GM12874 (cell line): ENCODE data around the gene CFAP97.
A peak's percentile ranks its signal among the peaks of the same experiment; 100 is the strongest.

Experiments used
- TF ChIP-seq, protein P1 (sequence below): IDR thresholded peaks from 2 replicates; pipeline ENCODE4 v1.5.1; 2011; ENCODE audit warnings: low read depth, mild to moderate bottlenecking, control low read depth, low read length, moderate library complexity; ENCODE audit not compliant: insufficient read depth

The CFAP97 gene

DNA sequence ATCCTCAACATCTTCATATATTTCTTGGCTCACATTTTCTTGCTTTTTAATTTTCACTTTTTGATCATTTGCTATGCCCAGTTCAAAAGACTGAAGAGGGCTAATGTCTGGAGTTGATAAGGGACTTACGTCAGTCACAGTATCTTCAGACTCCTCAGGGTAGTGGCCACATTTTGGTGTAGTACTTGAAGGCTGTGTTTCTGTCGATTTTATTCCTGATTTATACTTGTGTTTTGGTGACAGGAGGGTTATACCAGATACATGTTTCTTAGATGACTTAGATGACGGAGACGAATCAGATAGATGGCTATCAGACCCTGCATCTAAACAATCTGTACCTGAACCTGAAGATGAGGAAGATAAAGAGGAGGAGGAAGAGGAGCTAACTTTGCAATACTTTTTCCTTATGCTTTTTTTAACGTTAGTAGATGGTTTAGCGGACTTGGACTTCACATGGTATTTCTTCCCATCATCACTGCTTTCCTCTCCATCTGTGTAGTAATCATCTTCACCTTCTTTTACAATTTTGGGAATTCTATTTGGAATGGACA, 13.4 kb downstream of the CFAP97 start:
- TF ChIP-seq, protein P1, sequence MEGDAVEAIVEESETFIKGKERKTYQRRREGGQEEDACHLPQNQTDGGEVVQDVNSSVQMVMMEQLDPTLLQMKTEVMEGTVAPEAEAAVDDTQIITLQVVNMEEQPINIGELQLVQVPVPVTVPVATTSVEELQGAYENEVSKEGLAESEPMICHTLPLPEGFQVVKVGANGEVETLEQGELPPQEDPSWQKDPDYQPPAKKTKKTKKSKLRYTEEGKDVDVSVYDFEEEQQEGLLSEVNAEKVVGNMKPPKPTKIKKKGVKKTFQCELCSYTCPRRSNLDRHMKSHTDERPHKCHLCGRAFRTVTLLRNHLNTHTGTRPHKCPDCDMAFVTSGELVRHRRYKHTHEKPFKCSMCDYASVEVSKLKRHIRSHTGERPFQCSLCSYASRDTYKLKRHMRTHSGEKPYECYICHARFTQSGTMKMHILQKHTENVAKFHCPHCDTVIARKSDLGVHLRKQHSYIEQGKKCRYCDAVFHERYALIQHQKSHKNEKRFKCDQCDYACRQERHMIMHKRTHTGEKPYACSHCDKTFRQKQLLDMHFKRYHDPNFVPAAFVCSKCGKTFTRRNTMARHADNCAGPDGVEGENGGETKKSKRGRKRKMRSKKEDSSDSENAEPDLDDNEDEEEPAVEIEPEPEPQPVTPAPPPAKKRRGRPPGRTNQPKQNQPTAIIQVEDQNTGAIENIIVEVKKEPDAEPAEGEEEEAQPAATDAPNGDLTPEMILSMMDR: no peak

- TF ChIP-seq, protein P1: no peak
Measured at GRCh38 chr4:185189606-185190305, 14.0 kb downstream of the CFAP97 start.

DNA sequence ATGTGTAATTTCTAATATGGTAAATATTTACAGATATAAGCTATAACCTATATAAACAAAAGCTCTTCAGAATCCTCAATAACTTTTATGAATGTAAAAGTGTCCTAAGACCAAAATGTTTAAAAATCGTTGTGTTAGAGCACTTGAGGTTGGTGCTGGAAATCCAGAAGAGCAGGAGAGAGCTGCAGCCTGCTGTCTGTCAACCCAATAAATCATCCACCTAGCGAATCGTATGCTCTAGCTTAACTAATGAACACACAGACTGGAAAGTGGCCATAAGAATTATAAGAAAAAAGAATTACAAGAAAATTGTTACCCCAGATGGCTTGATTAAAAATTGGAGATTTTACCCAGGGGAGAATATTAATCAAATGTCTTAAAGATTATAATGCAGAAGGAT, 17.0 kb downstream of the CFAP97 start:
- TF ChIP-seq, protein P1: no peak

DNA sequence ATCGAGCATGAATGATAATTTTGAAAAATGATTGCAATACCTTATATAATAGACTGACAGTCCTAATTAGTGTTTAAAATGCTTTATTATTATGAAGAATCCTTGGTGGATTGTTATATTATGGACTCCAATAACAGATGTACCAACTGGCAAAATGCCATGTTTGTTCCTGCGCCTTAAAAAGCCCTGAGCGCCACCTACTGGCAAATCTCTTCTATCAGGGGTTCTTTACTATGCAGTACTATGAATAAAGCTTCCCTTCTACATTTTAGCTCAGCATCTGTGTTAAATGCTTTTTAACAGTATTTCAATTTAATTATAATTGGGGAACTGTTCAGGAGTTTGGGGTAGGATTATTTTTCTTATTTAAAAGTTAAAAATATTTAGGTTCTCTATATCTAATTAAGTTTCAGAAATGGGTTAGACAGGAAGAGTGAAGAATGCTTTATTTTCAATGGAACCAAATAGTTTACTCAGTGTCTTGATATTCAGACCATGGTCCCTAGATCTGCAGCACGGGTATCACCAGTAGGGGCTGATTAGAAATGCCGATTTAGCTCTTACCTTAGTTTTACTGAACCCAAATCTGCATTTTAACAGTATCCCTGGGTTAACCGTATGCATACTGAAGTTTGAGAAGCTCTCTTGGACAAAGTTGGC, 20.0 kb downstream of the CFAP97 start:
- TF ChIP-seq, protein P1: peak; percentile 69

DNA sequence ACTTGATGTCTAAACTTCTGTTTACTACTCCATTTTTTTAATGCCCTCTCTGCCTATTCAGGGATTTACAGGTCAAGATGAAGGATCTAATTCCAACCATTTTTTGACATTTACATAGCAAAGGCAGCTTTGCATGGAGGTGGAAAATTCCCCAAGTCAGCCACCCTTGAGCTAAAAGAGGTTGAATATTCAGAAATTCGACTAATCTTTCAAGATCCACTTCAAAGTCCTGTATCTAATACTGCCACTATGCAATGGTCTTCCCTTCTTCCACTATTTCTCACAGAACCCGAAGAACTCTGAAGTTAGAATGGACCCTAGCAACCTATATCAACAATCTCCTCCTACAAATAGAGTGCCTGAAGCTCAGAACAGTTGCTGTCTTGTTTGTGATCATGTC, 21.6 kb downstream of the CFAP97 start:
- TF ChIP-seq, protein P1: no peak

- TF ChIP-seq, protein P1: no peak
Measured at GRCh38 chr4:185179488-185179887, 24.3 kb downstream of the CFAP97 start.

GRCh38 chr4:185171373-185172071, 32.3 kb downstream of the CFAP97 start:
- TF ChIP-seq, protein P1: no peak
